Nephron progenitor cell (in vitro differentiated cells): Measurements from ENCODE around the gene GFAP.

Experiments used
- DNase-seq: peaks from one replicate; pipeline ENCODE4 v3.0.0; 2021
- H3K27ac Mint-ChIP-seq: 2 replicates; pipeline ENCODE4 v1.8.0; 2021; ENCODE audit warnings: mild to moderate bottlenecking, moderate library complexity, mixed read lengths
- H3K27me3 Mint-ChIP-seq: 2 replicates; pipeline ENCODE4 v1.8.0; 2021; ENCODE audit warnings: mild to moderate bottlenecking, low read depth, mixed read lengths; ENCODE audit not compliant: poor library complexity
- H3K36me3 Mint-ChIP-seq: 2 replicates; pipeline ENCODE4 v1.8.0; 2021; ENCODE audit warnings: low read depth, mixed read lengths
- H3K4me1 Mint-ChIP-seq: 2 replicates; pipeline ENCODE4 v1.8.0; 2021; ENCODE audit warnings: mixed read lengths
- H3K4me3 Mint-ChIP-seq: 2 replicates; pipeline ENCODE4 v1.8.0; 2021; ENCODE audit warnings: mild to moderate bottlenecking, moderate library complexity, mixed read lengths
- H3K9me3 Mint-ChIP-seq: 2 replicates; pipeline ENCODE4 v1.8.0; 2021; ENCODE audit warnings: mild to moderate bottlenecking, moderate library complexity, mixed read lengths
- TF ChIP-seq, protein P1 (sequence below): fragments of 200-600 bp; sonication (generic); IDR thresholded peaks from 2 replicates; pipeline ENCODE4 v1.5.0; 2021; ENCODE audit warnings: antibody characterized with exemption

The GFAP gene

DNA sequence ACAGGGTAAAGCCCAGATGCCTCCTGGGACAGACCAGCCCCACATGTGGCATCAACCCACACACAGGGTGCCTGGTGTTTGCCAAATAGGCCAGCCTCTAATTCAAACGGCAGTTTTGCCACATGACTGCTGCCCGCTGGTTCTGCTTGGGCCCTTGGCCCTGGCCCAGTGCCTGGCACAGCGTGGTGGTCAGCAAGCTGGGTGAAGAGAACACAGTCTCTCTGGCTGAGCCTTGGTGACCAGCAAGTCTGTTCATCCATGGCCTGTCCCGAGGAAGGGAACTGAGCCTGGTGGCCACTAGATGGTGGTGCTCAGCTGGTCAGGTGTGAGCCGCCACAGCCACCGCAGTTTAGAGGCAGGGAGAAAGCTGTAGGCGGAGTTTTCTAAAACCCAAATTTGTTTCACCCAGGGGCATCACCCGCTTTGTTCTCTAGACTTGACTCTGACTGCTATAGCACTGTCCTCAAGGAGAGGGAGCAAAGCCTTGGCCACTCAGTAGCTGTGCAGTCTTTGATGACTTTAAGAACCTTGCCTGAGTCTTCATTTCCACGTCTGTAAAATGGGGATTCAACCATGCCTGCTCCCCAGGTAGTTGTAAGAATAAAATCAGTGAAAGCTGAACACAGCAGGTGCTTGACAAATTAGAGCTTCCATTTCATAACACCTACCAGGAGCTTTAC is 4.7 kb upstream of the GFAP start:
- Mint-ChIP-seq H3K27me3 (peaks cover 19% of the 10 kb centered on the region), H3K36me3 (no peaks in the 10 kb centered on the region), H3K4me1 (peaks cover 37% of the 10 kb centered on the region), H3K4me3 (no peak overlapping the region), H3K9me3 (no peaks in the 10 kb centered on the region), H3K27ac (no peak overlapping the region)
- DNase-seq = peak; percentile 77
- TF ChIP-seq, protein P1, sequence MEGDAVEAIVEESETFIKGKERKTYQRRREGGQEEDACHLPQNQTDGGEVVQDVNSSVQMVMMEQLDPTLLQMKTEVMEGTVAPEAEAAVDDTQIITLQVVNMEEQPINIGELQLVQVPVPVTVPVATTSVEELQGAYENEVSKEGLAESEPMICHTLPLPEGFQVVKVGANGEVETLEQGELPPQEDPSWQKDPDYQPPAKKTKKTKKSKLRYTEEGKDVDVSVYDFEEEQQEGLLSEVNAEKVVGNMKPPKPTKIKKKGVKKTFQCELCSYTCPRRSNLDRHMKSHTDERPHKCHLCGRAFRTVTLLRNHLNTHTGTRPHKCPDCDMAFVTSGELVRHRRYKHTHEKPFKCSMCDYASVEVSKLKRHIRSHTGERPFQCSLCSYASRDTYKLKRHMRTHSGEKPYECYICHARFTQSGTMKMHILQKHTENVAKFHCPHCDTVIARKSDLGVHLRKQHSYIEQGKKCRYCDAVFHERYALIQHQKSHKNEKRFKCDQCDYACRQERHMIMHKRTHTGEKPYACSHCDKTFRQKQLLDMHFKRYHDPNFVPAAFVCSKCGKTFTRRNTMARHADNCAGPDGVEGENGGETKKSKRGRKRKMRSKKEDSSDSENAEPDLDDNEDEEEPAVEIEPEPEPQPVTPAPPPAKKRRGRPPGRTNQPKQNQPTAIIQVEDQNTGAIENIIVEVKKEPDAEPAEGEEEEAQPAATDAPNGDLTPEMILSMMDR = peak; percentile 71

DNA sequence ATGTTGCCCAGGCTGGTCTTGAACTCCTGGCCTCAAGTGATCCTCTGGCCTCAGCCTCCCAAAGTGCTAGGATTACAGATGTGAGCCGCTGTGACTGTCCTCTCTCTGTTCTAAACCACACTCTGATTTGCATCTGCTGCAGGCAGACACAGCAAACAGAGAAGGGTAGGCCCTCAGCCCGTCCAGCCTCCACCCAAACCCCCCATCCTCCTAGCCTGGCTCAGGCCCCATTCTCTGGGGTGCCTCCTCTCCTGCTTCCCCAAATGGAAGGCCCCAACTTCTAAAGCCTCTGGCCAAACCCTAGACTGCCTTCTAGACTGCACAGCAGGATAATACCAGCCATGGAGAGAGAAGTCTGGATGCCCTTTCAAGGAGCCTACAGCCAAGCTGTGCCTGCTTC is 4.1 kb upstream of the GFAP start:
- TF ChIP-seq, protein P1 = no peak
- no peak for DNase-seq
- no peaks in the 10 kb centered on the region for H3K9me3 Mint-ChIP-seq
- no peak overlapping the region for H3K4me3 Mint-ChIP-seq
- no peaks in the 10 kb centered on the region for H3K36me3 Mint-ChIP-seq
- no peak overlapping the region for H3K27ac Mint-ChIP-seq
- H3K4me1 Mint-ChIP-seq = peaks cover 37% of the 10 kb centered on the region
- H3K27me3 Mint-ChIP-seq = peaks cover 24% of the 10 kb centered on the region

GRCh38 chr17:44918006-44918405 is 2.7 kb upstream of the GFAP start:
- H3K4me3 Mint-ChIP-seq = no peak overlapping the region
- H3K9me3 Mint-ChIP-seq = no peaks in the 10 kb centered on the region
- no peak overlapping the region for H3K27ac Mint-ChIP-seq
- no peaks in the 10 kb centered on the region for H3K36me3 Mint-ChIP-seq
- H3K4me1 Mint-ChIP-seq = peaks cover 41% of the 10 kb centered on the region
- H3K27me3 Mint-ChIP-seq = peaks cover 36% of the 10 kb centered on the region
- TF ChIP-seq, protein P1 = no peak
- no peak for DNase-seq

- no peak for DNase-seq
- H3K4me1 Mint-ChIP-seq = peaks cover 38% of the 10 kb centered on the region
- no peaks in the 10 kb centered on the region for H3K36me3 Mint-ChIP-seq
- H3K27me3 Mint-ChIP-seq = peaks cover 42% of the 10 kb centered on the region
- H3K9me3 Mint-ChIP-seq = no peaks in the 10 kb centered on the region
- peak overlapping the region; percentile 57 for H3K27ac Mint-ChIP-seq
- TF ChIP-seq, protein P1 = no peak
- no peak overlapping the region for H3K4me3 Mint-ChIP-seq
These were observed 2.2 kb upstream of the GFAP start for GRCh38 chr17:44917456-44917855.

DNA sequence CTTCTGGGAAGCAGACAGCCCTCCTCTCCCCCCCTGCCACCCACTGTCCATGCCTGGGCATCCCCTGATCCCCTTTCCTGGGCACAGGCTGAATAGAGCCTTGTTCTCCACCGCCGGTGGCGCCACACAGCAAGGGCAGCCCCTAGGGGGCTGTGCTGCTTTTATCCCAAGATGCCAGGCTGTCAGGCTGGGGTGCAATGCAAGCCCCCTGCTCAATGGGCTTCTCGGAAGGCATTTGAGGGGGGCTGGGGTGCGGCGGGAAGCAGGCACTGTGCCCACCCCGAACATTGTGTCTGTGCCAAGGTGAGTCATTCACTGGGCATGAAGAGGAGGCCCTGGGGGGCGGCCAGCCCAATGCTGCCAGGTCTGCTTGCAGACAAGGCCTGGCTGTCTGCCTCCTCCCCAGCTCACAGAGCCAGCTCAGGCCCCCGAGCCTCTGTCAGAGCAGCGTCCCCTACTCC is 1.5 kb upstream of the GFAP start:
- H3K9me3 Mint-ChIP-seq = no peaks in the 10 kb centered on the region
- no peak for DNase-seq
- H3K27ac Mint-ChIP-seq = no peak overlapping the region
- TF ChIP-seq, protein P1 = no peak
- H3K4me3 Mint-ChIP-seq = no peak overlapping the region
- peaks cover 45% of the 10 kb centered on the region for H3K27me3 Mint-ChIP-seq
- no peaks in the 10 kb centered on the region for H3K36me3 Mint-ChIP-seq
- H3K4me1 Mint-ChIP-seq = peaks cover 37% of the 10 kb centered on the region
